SIG-M5 treated with dmso at 0.1 percent for 504 hours (cell line): ENCODE data around the gene PTPRQ.

Experiments used
- DNase-seq: peaks from one replicate; lab custom pipeline; 2025; ENCODE audit not compliant: unreplicated experiment; lab: John Stamatoyannopoulos, UW

Gene PTPRQ

GRCh38 chr12:80698847-80699542 is 255.0 kb downstream of the PTPRQ start:
- no peak for DNase-seq

- no peak for DNase-seq
Measured at GRCh38 chr12:80700327-80700726, 256.3 kb downstream of the PTPRQ start.

GRCh38 chr12:80701388-80701787 is 257.4 kb downstream of the PTPRQ start:
- DNase-seq = no peak

DNA sequence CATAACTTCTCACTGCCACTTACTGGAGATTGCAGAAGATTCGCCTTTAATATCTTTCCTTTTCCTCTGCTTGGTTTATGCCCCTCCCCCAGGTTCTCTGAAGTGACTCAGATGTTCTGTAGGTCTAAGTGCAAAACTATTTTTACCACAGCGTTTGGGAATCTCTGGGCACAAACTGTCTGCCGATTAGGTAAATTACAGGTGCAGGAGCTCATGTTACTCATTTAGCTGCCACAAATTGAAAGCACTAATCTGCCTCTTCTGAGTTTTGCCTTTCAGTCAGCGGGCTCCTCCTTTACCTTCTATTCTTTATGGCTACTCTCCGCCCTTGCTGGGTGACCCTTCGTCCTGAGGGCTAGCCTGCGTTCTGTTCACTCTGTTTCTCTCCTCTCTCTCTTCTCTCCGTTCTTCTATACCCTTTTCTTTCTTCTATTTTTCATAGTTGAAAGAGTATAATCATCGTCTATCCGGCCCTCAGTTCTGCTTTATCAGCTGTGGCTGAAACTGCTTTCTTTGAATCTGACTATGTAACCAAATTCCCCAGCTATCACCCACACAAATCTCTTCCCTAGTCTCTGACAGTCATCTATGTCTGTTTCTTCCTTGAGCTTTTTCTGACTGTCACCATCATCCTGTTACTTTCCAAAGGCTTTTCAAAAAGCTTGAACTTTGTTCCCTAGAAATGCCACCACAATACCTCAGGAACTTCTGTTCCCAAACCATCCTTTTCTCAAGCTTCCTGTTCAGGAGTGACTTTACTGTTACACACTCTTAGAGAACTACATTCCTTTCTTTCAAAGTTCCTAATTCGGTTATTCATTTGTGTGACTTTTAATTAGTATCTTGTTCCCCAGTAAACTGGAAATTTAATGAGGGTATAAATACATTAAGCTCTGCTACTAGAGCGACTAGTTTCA is 259.1 kb downstream of the PTPRQ start:
- DNase-seq = no peak

DNA sequence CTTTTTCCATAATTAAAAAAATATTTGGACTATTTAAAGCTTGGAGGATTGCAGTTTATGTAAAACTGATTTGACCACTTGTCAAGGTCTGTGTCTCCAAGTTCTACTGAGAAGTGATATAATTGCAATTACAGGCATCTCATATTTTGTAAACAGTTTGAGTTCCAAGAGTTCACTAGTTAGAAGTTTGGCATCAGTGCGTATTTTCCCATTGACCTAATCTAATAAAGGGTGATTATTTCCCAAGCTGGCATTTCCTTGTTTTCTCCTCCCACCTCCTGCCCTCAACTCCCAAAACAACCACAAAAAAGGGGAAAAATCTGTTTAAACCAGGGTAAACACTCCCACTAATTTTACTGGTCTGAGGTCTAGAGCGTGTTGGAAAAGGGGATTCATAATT is 260.4 kb downstream of the PTPRQ start:
- DNase-seq = no peak

DNA sequence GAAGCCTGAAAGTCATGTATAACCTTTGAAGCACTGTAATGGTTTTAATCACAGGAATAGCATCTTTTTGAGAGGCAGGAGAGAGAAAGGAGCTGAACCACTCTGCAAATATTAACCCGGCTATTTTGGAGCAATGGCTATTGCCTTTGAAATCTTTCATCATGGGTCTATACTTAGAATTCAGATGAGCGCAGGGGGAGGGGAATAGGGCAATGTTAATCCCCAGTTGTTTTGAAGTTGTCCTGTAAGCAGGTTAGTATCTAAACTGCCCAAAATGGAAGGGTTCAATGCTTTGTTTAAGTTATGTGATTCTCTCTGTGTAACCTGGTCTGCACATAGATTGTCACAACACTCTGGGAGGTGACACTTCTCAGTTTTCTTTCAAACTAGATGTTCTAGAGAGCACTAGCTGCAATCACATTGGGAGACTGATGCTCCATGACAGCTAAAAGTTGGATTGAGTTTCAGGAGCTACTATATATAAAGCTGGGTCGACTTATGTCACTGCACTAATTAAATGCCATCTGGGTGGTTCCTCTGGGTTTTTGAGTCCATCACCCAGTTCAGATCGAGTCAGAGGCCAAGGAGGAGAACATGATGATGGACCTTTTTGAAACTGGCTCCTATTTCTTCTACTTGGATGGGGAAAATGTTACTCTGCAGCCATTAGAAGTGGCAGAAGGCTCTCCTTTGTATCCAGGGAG is 263.2 kb downstream of the PTPRQ start, which contains the start of gene MYF6:
TSS of gene MYF6 (plus strand) at position 509 of the 704 bp plus-strand sequence. CDS start at position 595, 86 bp downstream.
- no peak for DNase-seq

DNA sequence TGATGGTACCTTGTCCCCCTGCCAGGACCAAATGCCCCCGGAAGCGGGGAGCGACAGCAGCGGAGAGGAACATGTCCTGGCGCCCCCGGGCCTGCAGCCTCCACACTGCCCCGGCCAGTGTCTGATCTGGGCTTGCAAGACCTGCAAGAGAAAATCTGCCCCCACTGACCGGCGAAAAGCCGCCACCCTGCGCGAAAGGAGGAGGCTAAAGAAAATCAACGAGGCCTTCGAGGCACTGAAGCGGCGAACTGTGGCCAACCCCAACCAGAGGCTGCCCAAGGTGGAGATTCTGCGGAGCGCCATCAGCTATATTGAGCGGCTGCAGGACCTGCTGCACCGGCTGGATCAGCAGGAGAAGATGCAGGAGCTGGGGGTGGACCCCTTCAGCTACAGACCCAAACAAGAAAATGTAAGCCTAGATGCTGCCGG is 263.8 kb downstream of the PTPRQ start:
- no peak for DNase-seq

GRCh38 chr12:80708259-80708974 is 264.4 kb downstream of the PTPRQ start:
- no peak for DNase-seq

GRCh38 chr12:80708975-80709328 is 264.9 kb downstream of the PTPRQ start:
- DNase-seq = no peak

DNA sequence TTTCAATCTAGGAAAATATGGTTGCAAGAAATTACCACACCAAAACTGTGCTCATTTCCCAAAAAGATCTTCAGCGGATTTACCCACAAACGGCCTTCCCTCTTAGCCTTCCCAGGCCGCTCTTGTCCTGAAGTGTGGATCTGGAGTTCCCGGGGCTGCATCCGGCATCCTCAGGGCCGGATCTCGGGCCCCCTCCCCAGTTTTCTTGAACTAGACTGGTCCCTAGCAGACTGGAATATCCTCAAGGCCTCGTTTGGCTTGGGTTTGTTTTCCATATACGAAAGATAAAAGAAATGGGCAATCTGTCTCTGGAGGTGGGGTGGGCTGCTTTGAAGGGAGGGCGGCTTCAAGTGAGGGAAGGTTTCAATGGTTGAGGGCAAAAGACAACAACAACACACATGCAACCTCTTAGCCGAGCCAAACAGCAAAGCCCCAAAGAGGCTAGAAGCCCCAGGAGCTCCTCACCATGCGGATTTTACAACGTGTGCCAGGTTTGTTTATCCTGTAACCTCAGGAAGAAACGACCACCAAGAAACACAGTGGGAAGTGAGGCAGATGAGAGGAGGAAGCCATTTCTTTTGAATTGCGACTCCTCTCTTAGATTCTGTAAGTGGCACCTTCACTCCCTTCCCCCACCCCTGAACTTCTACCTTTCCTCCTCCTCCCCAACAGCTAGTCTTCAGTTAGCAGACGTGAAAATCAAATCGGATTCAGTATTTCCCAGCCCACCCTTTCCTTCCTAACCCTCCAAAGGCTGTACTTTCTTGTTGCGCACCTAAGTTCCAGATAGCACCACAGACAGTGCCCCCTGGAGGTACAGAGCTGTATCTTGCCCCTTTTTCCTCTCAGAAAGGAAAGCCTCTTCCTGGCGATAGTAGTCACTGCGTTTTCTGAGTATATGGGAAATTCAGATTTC is 266.0 kb downstream of the PTPRQ start:
- DNase-seq = no peak

DNA sequence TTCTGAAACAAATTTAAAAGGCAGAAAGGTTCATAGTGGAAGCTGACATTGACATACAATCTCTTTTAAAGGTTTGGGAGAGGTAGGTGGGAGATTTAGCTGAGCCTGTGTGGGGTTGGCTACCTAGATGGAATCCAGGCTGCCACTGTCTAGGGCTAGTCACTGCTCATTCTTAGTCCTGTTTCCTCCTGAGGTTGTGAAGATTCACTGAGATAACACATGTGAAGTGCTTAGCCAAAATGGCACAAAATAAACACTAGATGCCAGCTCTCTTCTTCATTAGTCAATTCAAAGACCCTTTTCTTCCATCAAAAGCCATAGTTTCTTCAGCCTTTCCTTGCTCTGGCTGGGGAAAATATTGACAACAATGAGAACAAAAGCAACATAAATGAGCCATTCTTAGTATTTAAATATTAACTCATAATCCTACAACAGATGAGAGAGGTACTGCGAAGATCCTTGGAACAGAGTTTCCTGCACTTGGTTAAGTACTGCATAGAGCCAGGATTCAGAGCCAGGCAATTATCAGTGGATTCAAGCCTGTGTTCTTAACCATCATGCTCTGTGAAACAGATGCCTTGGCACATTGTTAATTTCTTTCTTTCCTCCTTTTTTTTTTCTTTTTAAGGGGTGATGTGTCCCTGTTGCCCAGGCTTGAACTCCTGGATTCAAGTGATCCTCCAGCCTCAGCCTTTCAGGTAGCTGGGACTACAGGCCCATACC is 266.9 kb downstream of the PTPRQ start:
- no peak for DNase-seq

DNA sequence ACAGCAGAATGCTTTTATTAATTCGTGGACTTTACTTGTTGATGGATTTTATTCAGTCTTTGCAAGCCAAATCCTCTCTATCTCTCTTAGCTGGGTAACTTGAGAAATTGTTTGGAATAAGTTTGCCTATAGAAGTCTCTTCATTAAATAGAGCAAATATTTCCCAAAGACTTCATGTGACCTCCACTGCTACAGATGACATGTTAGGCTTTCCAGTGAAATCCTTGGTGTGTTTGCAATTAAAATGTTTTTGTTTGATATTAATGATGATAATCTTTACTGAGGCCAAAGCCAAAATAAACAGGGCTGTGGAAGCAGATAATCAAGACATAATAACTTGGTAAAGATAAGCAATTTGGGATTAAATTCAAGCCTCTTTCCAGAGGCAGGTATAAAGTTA is 267.8 kb downstream of the PTPRQ start:
- DNase-seq = no peak

GRCh38 chr12:80712866-80713265 is 268.8 kb downstream of the PTPRQ start:
- no peak for DNase-seq

DNA sequence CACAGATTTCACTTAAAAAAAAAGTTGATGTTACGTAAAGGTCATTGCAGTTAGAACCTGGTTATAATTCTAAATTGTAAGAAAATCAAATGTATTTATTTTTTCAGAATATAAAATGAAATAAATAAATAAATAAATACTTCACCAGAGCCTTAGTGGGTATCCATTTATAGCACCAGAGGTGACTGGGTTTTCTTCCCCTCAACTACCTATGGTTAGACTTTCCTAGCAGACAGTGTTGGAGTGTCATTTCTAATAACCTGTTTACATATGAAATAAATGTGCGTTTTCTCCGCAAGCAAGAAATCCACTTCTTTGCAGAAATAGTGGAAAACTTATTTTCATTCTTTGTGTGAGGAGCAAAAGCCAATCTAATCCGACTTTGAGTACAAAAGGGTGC is 269.4 kb downstream of the PTPRQ start:
- DNase-seq = no peak

DNA sequence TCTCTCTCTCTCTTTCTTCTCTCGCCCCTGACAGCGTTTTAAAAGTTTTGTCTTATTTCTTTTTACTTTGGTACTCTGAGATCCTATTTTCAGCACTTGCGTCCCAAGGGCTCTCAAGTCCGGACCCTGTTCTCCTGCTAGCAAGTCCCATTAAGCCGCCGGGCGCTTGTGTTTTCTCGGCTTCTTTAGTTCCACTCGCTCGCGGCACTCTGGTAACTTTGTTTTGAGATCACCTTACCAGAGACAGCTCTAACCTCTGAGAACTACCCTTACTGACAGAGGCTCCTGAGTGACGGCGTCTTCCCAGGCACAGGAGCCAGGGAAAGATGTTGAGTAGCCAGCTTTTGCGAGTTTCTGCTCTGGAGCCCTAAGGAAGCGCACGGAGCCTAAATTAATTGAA is 270.0 kb downstream of the PTPRQ start:
- no peak for DNase-seq

GRCh38 chr12:80714846-80715245 is 270.8 kb downstream of the PTPRQ start:
- no peak for DNase-seq

- DNase-seq = no peak
Measured at GRCh38 chr12:80715713-80716249, 271.7 kb downstream of the PTPRQ start.

DNA sequence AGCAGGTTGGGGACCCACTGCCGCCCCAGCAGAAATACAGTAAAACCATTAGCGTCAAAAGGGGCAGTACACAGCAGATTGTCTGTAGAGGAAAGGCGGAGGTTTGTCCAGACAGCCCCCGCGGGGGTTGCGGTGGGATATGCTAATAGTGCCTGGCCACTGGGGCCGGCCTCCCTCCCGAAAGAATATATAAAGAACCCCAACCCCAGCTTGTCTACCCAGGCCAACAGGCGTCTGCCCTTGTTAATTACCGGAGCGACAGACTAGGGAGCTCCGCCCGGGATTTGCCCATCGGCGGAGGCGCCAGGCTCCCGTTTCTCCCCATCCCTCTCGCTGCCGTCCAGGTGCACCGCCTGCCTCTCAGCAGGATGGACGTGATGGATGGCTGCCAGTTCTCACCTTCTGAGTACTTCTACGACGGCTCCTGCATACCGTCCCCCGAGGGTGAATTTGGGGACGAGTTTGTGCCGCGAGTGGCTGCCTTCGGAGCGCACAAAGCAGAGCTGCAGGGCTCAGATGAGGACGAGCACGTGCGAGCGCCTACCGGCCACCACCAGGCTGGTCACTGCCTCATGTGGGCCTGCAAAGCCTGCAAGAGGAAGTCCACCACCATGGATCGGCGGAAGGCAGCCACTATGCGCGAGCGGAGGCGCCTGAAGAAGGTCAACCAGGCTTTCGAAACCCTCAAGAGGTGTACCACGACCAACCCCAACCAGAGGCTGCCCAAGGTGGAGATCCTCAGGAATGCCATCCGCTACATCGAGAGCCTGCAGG is 272.8 kb downstream of the PTPRQ start, which contains the start of gene MYF5:
TSS of gene MYF5 (plus strand) at position 217 of the 774 bp plus-strand sequence. CDS start at position 369, 152 bp downstream.
- no peak for DNase-seq
